Measurements from ENCODE around the gene SLX4IP. TPM values are rescaled to one million over a fixed set of nuclear protein-coding genes. Genes with fewer than 3 reads are reported as not detected.

Gene SLX4IP
- total and polyA plus RNA-seq, 2 donors (not counting 1 experiment from before 2014, with no cell fraction given), result 2.0 to 8.1 TPM

DNA sequence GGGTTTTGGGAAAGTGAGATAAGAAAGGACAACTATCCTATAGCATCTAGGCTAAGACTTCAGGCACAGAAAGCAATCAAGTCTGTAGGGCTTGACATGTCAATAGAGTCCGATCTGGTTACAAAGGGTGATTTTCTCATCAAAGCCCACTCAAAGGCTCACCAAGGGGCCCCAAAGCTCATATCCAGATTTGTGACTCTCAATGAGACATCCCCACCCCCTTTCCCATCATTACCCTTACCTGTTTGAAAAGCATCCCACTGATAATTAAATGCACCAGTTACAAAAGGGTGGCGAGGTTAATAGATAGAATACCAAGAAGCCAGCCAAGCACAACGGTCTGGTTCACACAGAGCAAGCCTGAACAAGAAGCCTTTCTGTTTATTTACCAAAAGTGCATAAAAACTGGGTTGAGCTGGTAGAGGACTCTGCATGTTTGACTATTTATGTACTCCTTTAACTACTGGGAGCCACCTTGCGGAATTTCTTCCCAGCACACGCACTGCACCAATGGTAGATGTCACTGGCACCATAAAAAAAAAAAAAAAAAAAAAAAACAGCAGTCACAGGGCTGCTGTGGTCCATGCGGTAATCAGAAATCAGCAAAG is 232.6 kb downstream of the SLX4IP start:
- H3K27me3 ChIP-seq (replicated peaks in 1 of 4; ENCODE audit: control extremely low read depth in 1 of 4, control insufficient read depth in 3 of 4, insufficient read depth in 4 of 4, low read length in 3 of 4), result peaks cover 0 to 58% (median 31%) of the 10 kb centered on the region in 4 experiments
- intact Hi-C loops (cut with micrococcal nuclease), result no loop called here
- ATAC-seq (ENCODE audit: low read depth) (no peak), DNase-seq (no peak)
- TF ChIP-seq EZH2 (IDR thresholded peaks at IDR 0.05; ENCODE audit: borderline replicate concordance, insufficient read depth, low read depth, low read length, poor library complexity, severe bottlenecking), result no peak
- TF ChIP-seq, protein P1, sequence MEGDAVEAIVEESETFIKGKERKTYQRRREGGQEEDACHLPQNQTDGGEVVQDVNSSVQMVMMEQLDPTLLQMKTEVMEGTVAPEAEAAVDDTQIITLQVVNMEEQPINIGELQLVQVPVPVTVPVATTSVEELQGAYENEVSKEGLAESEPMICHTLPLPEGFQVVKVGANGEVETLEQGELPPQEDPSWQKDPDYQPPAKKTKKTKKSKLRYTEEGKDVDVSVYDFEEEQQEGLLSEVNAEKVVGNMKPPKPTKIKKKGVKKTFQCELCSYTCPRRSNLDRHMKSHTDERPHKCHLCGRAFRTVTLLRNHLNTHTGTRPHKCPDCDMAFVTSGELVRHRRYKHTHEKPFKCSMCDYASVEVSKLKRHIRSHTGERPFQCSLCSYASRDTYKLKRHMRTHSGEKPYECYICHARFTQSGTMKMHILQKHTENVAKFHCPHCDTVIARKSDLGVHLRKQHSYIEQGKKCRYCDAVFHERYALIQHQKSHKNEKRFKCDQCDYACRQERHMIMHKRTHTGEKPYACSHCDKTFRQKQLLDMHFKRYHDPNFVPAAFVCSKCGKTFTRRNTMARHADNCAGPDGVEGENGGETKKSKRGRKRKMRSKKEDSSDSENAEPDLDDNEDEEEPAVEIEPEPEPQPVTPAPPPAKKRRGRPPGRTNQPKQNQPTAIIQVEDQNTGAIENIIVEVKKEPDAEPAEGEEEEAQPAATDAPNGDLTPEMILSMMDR (IDR thresholded peaks at IDR 0.05), result no peak
- Mint-ChIP-seq H3K4me1 (peaks cover 24% of the 10 kb centered on the region), H3K27me3 (peaks cover 74% of the 10 kb centered on the region), H3K27ac (no peak overlapping the region), H3K4me3 (no peak overlapping the region), H3K9me3 (ENCODE audit: insufficient read depth) (no peaks in the 10 kb centered on the region)
- H3K4me1 ChIP-seq (ENCODE audit: control insufficient read depth in 2 of 2, insufficient read depth in 2 of 2, low read length in 2 of 2), result peaks cover 26 to 30% of the 10 kb centered on the region in 2 donors
- ChIA-PET CTCF (no interaction called here), POLR2A (no interaction called here)
- H3K4me3 ChIP-seq (ENCODE audit: control extremely low read depth in 1 of 5, extremely low read depth in 1 of 5, insufficient read depth in 1 of 5, low read depth in 2 of 5, low read length in 4 of 5), result no peak overlapping the region
- no peak overlapping the region for H3K4me2 ChIP-seq (replicated peaks; ENCODE audit: low read depth, low read length, poor library complexity, severe bottlenecking)
- 80% methylated on average over 1 of the region's 6 CpGs for WGBS (ENCODE audit: insufficient coverage)
- H3K79me2 ChIP-seq (ENCODE audit: control insufficient read depth, insufficient read depth, low read length), result no peaks in the 10 kb centered on the region
- H3K36me3 ChIP-seq (replicated peaks in 1 of 2; ENCODE audit: control extremely low read depth in 1 of 2, control insufficient read depth in 1 of 2, extremely low read depth in 1 of 2, insufficient read depth in 2 of 2, low read length in 1 of 2), result no peaks in the 10 kb centered on the region
- H4K20me1 ChIP-seq (ENCODE audit: control insufficient read depth, insufficient read depth, low read length, poor library complexity, severe bottlenecking), result no peaks in the 10 kb centered on the region
- H3K27ac ChIP-seq (ENCODE audit: low read length in 2 of 2), result no peak overlapping the region
- H2AFZ ChIP-seq (ENCODE audit: insufficient read depth, low read depth, low read length, poor library complexity, severe bottlenecking), result no peak overlapping the region
- no peak overlapping the region for H3K9ac ChIP-seq (ENCODE audit: low read length)
- H3K9me3 ChIP-seq (ENCODE audit: control extremely low read depth in 1 of 3, control insufficient read depth in 2 of 3, insufficient read depth in 1 of 3, low read length in 2 of 3), result peaks cover 0 to 4% (median 0%) of the 10 kb centered on the region in 3 donors

DNA sequence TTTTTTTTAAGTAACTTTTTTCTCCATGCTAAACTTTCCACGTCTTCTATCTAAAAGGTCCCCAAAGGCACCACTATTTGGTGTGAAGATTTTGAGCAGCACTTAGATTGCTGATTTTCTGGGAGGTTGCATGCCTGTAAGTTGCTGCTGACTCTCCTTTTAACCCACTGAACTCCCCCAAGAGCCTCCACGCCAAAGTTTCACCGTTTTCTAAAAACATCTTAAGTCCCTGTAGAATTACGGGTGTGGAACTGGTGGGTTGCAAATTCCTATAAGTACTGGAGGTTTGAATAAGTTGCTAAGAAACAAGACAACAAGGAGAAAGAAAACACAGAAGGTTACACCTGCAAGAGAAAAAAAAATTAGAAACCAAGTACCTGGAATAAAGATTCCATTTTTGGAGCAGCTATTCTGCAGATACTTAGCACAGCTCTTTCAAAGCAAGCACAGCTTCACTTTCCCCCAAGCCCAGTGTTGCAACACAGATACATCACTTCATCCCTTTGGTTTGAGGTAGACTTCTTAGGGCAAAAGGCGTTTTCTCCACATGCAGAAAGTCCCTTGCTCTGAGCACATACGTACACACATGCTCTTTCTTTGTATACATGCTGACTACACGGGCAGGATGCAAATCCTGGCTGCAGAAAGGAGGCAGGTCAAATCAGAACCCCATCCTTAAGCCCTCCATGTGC is 233.7 kb downstream of the SLX4IP start:
- intact Hi-C loops (cut with micrococcal nuclease), result no loop called here
- no peak overlapping the region for H2AFZ ChIP-seq (ENCODE audit: insufficient read depth, low read depth, low read length, poor library complexity, severe bottlenecking)
- no peaks in the 10 kb centered on the region for H3K36me3 ChIP-seq (replicated peaks in 1 of 2; ENCODE audit: control extremely low read depth in 1 of 2, control insufficient read depth in 1 of 2, extremely low read depth in 1 of 2, insufficient read depth in 2 of 2, low read length in 1 of 2)
- H3K27me3 ChIP-seq (replicated peaks in 1 of 4; ENCODE audit: control extremely low read depth in 1 of 4, control insufficient read depth in 3 of 4, insufficient read depth in 4 of 4, low read length in 3 of 4), result peaks cover 0 to 65% (median 32%) of the 10 kb centered on the region in 4 experiments
- Mint-ChIP-seq H3K4me1 (peaks cover 32% of the 10 kb centered on the region), H3K9me3 (ENCODE audit: insufficient read depth) (no peaks in the 10 kb centered on the region), H3K4me3 (no peak overlapping the region), H3K27me3 (peaks cover 77% of the 10 kb centered on the region), H3K27ac (no peak overlapping the region)
- no peak overlapping the region for H3K9ac ChIP-seq (ENCODE audit: low read length)
- WGBS (ENCODE audit: insufficient coverage), result 94% methylated on average over 2 of the region's 7 CpGs
- H3K4me1 ChIP-seq (ENCODE audit: control insufficient read depth in 2 of 2, insufficient read depth in 2 of 2, low read length in 2 of 2), result peaks cover 33 to 36% of the 10 kb centered on the region in 2 donors
- POLR2A ChIA-PET, result no interaction called here
- CTCF ChIA-PET, result no interaction called here
- H3K4me2 ChIP-seq (replicated peaks; ENCODE audit: low read depth, low read length, poor library complexity, severe bottlenecking), result no peak overlapping the region
- peaks cover 0 to 4% (median 0%) of the 10 kb centered on the region in 3 donors for H3K9me3 ChIP-seq (ENCODE audit: control extremely low read depth in 1 of 3, control insufficient read depth in 2 of 3, insufficient read depth in 1 of 3, low read length in 2 of 3)
- DNase-seq, result no peak
- ATAC-seq (ENCODE audit: low read depth), result no peak
- TF ChIP-seq EZH2 (IDR thresholded peaks at IDR 0.05; ENCODE audit: borderline replicate concordance, insufficient read depth, low read depth, low read length, poor library complexity, severe bottlenecking), result no peak
- TF ChIP-seq, protein P1 (IDR thresholded peaks at IDR 0.05), result no peak
- no peaks in the 10 kb centered on the region for H4K20me1 ChIP-seq (ENCODE audit: control insufficient read depth, insufficient read depth, low read length, poor library complexity, severe bottlenecking)
- no peaks in the 10 kb centered on the region for H3K79me2 ChIP-seq (ENCODE audit: control insufficient read depth, insufficient read depth, low read length)
- H3K27ac ChIP-seq (ENCODE audit: low read length in 2 of 2), result no peak overlapping the region
- no peak overlapping the region for H3K4me3 ChIP-seq (ENCODE audit: control extremely low read depth in 1 of 5, extremely low read depth in 1 of 5, insufficient read depth in 1 of 5, low read depth in 2 of 5, low read length in 4 of 5)

Data from B cell (primary cell).